Hepatocyte (in vitro differentiated cells): ENCODE results near the gene RHOH.

Experiments
- EZH2 ChIP-seq: fragments of 200-600 bp; sonication (generic); IDR thresholded peaks from 2 replicates; pipeline ENCODE4 v1.6.1; 2016; ENCODE audit warnings: antibody characterized with exemption, mild to moderate bottlenecking, borderline replicate concordance
- EZH2phosphoT487 ChIP-seq: fragments of 200-600 bp; sonication (generic); IDR thresholded peaks from one replicate; pipeline ENCODE4 v1.6.1; 2018; ENCODE audit warnings: antibody characterized with exemption, mild to moderate bottlenecking, low read depth, moderate library complexity; ENCODE audit not compliant: unreplicated experiment, severe bottlenecking
- TF ChIP-seq, protein P1 (sequence below): fragments of 200-600 bp; sonication (generic); IDR thresholded peaks from 2 replicates; pipeline ENCODE4 v1.5.1; 2016; ENCODE audit warnings: antibody characterized with exemption, mild to moderate bottlenecking; ENCODE audit not compliant: poor library complexity

DNA sequence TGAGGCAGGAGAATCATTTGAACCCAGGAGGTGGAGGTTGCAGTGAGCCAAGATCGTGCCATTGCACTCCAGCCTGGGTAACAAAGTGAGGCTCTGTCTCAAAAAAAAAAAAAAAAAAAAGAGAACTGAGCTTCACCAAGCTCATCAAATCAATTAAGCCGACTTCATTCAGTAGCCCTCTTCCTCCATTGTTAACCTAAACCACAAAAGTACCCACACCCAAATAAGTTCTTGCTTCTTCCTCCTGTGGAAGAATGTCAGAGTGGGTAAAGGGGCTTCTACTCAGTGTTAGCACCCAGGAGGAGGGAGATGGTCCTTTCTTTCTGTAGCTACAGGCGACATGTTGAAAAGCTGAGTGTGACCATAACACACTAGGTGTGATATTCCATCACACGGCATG, 79.7 kb downstream of the RHOH start:
- TF ChIP-seq, protein P1, sequence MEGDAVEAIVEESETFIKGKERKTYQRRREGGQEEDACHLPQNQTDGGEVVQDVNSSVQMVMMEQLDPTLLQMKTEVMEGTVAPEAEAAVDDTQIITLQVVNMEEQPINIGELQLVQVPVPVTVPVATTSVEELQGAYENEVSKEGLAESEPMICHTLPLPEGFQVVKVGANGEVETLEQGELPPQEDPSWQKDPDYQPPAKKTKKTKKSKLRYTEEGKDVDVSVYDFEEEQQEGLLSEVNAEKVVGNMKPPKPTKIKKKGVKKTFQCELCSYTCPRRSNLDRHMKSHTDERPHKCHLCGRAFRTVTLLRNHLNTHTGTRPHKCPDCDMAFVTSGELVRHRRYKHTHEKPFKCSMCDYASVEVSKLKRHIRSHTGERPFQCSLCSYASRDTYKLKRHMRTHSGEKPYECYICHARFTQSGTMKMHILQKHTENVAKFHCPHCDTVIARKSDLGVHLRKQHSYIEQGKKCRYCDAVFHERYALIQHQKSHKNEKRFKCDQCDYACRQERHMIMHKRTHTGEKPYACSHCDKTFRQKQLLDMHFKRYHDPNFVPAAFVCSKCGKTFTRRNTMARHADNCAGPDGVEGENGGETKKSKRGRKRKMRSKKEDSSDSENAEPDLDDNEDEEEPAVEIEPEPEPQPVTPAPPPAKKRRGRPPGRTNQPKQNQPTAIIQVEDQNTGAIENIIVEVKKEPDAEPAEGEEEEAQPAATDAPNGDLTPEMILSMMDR, result no peak
- TF ChIP-seq EZH2, result no peak
- no peak for TF ChIP-seq EZH2phosphoT487
